GM12872 (cell line): ENCODE data around the gene TLL2.

Experiments
- TF ChIP-seq, protein P1 (sequence below): IDR thresholded peaks from 3 replicates; pipeline ENCODE4 v1.5.1; 2011; ENCODE audit warnings: low read depth, mild to moderate bottlenecking, low read length, moderate library complexity; ENCODE audit not compliant: insufficient read depth

The TLL2 gene

DNA sequence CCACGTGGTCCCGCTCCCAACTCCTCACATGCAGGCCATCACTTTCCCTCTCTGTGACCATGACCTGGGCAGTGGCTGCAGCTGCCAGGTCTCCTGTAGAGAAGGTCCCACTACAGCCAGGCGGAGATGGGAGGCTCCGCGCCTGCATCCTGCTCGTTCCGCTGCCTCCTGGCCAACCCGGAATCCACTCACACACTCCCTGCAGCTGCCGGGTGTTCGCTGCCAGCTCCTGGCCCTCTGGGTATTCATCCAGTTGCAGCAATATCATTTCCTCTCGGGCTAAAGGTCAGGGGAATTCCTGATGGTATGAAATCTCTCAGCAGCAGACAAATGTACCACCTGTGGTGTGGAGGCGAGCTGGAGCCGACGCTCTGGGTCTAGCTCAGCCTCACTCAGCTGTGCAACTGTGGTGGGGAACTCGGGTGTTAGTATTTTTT, 65.7 kb downstream of the TLL2 start:
- TF ChIP-seq, protein P1, sequence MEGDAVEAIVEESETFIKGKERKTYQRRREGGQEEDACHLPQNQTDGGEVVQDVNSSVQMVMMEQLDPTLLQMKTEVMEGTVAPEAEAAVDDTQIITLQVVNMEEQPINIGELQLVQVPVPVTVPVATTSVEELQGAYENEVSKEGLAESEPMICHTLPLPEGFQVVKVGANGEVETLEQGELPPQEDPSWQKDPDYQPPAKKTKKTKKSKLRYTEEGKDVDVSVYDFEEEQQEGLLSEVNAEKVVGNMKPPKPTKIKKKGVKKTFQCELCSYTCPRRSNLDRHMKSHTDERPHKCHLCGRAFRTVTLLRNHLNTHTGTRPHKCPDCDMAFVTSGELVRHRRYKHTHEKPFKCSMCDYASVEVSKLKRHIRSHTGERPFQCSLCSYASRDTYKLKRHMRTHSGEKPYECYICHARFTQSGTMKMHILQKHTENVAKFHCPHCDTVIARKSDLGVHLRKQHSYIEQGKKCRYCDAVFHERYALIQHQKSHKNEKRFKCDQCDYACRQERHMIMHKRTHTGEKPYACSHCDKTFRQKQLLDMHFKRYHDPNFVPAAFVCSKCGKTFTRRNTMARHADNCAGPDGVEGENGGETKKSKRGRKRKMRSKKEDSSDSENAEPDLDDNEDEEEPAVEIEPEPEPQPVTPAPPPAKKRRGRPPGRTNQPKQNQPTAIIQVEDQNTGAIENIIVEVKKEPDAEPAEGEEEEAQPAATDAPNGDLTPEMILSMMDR: no peak

DNA sequence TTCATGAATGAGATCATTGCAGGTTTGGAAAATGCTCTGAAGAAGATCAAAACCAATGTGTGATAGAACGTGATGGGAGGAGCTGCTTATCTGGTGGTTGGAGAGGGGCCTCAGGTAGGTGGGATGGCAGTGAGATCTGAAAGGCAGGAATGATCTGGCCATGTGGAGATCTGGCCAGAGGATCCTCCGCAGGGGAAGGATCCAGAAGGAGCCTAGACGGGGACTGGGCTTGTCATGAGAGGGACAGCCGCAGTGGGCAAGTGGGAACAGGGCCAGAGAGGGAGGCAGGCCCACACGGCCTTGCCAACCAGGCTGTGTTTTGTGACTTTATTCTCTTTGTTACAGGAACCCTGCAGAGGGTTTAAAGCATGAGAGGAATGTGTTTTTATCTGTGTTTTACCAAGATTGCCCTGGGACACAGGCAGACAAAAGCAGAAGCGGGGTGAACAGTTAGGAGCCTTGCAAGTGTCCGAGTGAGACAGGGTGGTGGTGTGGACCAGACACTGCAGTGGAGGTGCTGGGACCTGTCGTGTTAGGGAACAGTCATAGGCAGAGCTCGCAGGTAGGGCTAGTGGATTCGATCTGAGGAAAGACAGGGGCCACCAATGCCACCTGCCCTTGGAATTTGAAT, 66.6 kb downstream of the TLL2 start:
- TF ChIP-seq, protein P1: no peak

DNA sequence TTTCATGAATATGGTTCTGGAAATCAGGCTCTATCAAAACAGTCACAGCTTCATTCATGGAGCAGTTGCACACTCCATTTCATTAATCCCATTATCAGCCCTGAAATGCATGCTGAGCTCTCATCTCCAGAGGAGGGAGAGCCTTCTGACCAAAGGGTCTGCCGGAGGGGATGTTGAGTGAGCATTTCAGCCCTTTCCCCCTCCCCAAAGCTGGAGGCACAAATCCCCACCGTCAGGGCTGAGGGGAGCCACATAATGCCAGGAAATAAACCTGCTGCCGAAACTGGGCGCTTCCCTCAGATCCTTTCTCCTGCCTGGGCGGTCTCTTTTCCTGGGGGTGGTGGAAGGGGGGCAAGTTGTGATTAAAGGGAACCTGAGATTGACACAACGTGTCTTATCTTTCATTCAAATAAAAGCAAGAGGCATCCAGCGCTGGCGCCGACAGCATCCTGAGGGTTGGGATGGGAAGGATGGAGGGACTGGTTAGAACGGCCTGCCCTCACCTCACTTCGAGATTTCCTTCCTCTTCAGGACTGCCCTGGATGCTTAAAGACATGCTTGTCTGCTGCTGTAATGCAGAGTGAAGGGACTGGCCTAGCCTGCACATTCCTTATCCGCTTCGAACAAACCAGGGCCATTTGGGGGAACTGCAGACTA, 71.6 kb downstream of the TLL2 start:
- TF ChIP-seq, protein P1: no peak

DNA sequence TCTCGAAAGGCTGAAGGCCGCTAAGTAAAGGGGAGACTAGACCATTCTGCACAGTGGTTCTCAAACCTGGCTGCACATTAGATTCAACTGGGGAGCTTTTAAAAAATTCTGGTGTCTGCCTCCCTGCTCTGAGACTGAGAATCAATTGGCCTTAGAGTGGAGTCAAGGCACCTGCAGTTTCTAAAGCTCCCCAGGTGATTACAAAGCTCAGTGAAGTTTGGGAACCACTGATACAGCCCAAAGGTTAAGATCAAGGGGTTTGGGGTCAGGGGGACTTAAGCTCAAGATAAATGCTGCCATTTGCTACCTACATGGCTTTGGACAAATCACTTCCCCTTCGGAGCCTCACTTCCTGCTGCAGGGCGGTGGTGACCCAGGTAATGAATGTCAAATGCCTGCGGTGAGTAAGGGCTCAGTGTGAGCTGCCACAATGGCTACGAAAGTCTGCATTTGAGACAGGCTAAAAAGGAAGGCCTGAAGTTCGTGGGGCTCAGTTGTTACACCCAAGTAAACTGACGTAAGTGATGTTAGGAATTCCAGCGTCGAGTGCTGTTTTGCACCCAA, 72.3 kb downstream of the TLL2 start:
- TF ChIP-seq, protein P1: no peak

DNA sequence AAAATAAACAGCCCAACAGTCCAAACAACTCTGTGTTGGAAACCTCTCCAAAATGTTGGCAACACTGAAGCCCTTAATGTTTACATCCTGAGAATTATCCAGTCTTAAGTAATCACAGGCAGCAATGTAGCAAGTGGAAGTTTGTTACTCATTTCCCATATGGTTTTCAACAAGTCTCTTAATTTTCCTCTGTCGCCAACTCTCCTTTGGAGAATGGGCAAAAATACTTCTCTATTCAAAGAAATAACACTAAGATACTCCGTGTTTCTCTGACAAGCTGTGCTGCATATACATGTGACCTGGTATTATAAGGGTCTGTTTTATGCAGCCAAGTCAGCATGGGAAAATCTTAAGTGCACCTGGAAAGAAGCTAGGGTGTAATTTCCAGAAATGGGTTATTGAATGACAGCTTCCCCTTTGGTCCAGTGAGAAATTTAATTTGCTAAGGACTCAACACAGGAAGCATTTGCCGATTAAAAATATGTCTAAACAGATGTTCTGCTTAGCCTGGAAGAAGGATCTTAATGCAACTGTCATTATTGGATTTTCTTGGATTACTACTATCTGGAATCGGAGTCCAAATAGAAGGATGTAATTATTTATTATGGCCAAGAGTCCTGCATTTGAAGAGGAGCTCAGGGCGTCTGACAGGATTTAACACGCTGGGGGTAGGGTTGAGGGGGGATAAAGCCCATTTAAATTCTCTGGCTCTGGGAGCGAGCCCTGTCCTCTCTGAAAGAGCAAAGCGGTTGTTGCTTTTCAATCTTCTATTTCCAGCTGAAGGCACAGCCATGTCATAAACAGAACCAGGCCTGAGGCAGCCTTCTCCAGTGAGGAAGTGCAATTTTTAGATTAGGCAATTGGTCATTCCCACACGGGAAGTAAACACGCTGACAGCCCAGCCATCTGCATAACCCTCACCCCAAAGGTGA, 73.1 kb downstream of the TLL2 start:
- TF ChIP-seq, protein P1: no peak

DNA sequence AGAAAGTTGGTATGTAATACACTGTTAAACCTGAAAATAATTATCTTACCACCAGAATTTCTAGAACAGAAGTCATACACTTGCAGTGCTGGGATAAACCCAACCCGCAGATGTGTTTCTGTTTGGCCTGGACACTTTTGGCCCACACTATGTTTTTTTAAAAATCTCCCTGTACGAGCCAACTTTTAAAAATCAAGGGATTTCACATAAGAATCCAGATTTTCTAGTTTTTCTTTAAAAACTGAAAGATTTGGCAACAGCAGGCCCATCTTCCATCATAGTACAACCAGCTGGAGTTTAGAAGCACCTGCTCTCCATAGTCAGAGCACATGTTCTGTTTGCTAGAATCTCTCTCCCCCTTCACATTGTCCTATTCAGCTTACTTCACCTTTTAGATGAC, 74.0 kb downstream of the TLL2 start:
- TF ChIP-seq, protein P1: no peak

DNA sequence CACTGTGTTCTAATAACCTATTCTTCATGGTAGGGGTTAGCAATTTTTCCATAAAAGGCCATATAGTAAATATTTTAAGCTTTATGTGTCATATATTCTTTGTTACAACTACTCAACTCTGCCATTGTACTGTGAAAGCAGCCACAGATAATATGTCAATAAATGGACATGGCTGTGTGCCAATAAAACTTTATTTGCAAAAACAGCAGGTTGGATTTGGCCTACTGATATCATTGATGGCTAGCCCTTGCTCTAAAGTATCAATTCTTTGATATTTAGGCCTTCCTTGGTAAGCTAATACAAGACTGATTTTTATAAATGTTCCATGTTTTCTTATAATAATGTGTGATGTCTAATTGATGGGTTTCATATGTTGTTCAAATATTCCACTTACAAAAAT, 77.7 kb downstream of the TLL2 start:
- TF ChIP-seq, protein P1: no peak
